PC-3 (cell line): ENCODE results near the gene UBR4. TPM values are rescaled to one million over a fixed set of nuclear protein-coding genes. Genes with fewer than 3 reads are reported as not detected.

Source experiments
- ATAC-seq: fragments of 200-7000 bp; cut with Tn5 transposase; 2 replicates; pipeline ENCODE4 v1.9.1; 2020; ENCODE audit warnings: mild to moderate bottlenecking, moderate library complexity
- BruUV-seq: library from RNA; stranded (reverse); fragments of 400-500 nt; replicated peaks from 2 replicates; lab custom pipeline; 2021; lab: Mats Ljungman, UMichigan
- CTCF ChIA-PET: fragments of 300-600 bp; sonication (Branson Sonifier 250); formaldehyde crosslinking; loops from one replicate; lab custom pipeline; 2022; ENCODE audit warnings: antibody characterized with exemption; lab: Charles Lee
- POLR2A ChIA-PET: fragments of 300-600 bp; sonication (Branson Sonifier 250); formaldehyde crosslinking; loops from one replicate; lab custom pipeline; 2022; ENCODE audit warnings: antibody characterized with exemption; ENCODE audit not compliant: unreplicated experiment; lab: Charles Lee
- DNase-seq: peaks from one replicate; pipeline ENCODE4 v3.0.0-alpha.2; 2015
- H2AFZ ChIP-seq: fragments of 300-600 bp; sonication (generic); 2 replicates; pipeline ENCODE4 v1.6.0; 2016; ENCODE audit warnings: antibody characterized with exemption, low read length
- H3F3A ChIP-seq: fragments of 300-600 bp; sonication (generic); one replicate; pipeline ENCODE4 v1.6.0; 2017; ENCODE audit warnings: antibody characterized with exemption, low read length, control low read depth, mild to moderate bottlenecking; ENCODE audit not compliant: unreplicated experiment
- H3K27ac ChIP-seq: fragments of 300-600 bp; sonication (generic); 2 replicates; pipeline ENCODE4 v1.5.1; 2016; ENCODE audit warnings: mild to moderate bottlenecking, low read length
- H3K27me3 ChIP-seq: fragments of 300-600 bp; sonication (generic); 2 replicates; pipeline ENCODE4 v1.6.1; 2016; ENCODE audit warnings: low read length, mixed read lengths
- H3K36me3 ChIP-seq: fragments of 300-600 bp; sonication (generic); 2 replicates; pipeline ENCODE4 v1.6.1; 2016; ENCODE audit warnings: low read depth, mixed run types, low read length, mixed read lengths
- H3K4me1 ChIP-seq: fragments of 300-600 bp; sonication (generic); 2 replicates; pipeline ENCODE4 v1.5.1; 2016; ENCODE audit warnings: low read length; ENCODE audit not compliant: insufficient read depth
- H3K4me2 ChIP-seq: fragments of 300-600 bp; sonication (generic); 2 replicates; pipeline ENCODE4 v1.6.0; 2016; ENCODE audit warnings: low read length
- H3K4me3 ChIP-seq: fragments of 300-600 bp; sonication (generic); 2 replicates; pipeline ENCODE4 v1.5.1; 2016; ENCODE audit warnings: mild to moderate bottlenecking, low read length, mixed read lengths
- H3K79me2 ChIP-seq: fragments of 300-600 bp; sonication (generic); 2 replicates; pipeline ENCODE4 v1.6.1; 2017; ENCODE audit warnings: low read length, mixed read lengths
- H3K9ac ChIP-seq: fragments of 300-600 bp; sonication (generic); 2 replicates; pipeline ENCODE4 v1.6.0; 2016; ENCODE audit warnings: mild to moderate bottlenecking, low read length
- H3K9me2 ChIP-seq: fragments of 300-600 bp; sonication (generic); replicated peaks from 2 replicates; pipeline ENCODE4 v1.6.1; 2016; ENCODE audit warnings: mixed run types, low read length, mixed read lengths
- H3K9me3 ChIP-seq: fragments of 300-600 bp; sonication (generic); 2 replicates; pipeline ENCODE4 v1.6.1; 2016; ENCODE audit warnings: low read length, mixed read lengths
- H4K20me1 ChIP-seq: fragments of 300-600 bp; sonication (generic); 2 replicates; pipeline ENCODE4 v1.6.1; 2016; ENCODE audit warnings: low read length, mixed read lengths
- CTCF ChIP-seq: fragments of 300-600 bp; sonication (generic); conservative IDR thresholded peaks from 2 replicates; pipeline ENCODE4 v1.5.1; 2017; ENCODE audit warnings: antibody characterized with exemption, low read depth, mild to moderate bottlenecking, low read length
- EZH2 ChIP-seq: fragments of 300-600 bp; sonication (generic); IDR thresholded peaks from one replicate; pipeline ENCODE4 v1.6.1; 2017; ENCODE audit warnings: antibody characterized with exemption, mild to moderate bottlenecking, low read length; ENCODE audit not compliant: unreplicated experiment
- EZH2phosphoT487 ChIP-seq: fragments of 300-600 bp; sonication (generic); IDR thresholded peaks from 2 replicates; pipeline ENCODE4 v1.6.1; 2018; ENCODE audit warnings: mild to moderate bottlenecking, antibody characterized with exemption, low read length, borderline replicate concordance
- intact Hi-C: fragments of 100-400 bp; cut with micrococcal nuclease; formaldehyde crosslinking; loops from 2 replicates; pipeline ENCODE4 v1.9.0; 2023
- total RNA-seq: library from RNA; depleted of rRNA; stranded (reverse); fragments of >200 nt; gene quantifications from 2 replicates; pipeline ENCODE4 v1.2.3, GENCODE V29; 2014

UBR4 gene
- total RNA-seq, 1 experiment from 2014 or later: 141 TPM

GRCh38 chr1:19034721-19035120, 175.3 kb downstream of the UBR4 start:
- Histone ChIP-seq H3K79me2 (peaks cover 4% of the 10 kb centered on the region; the same call in 1 of the 2 replicates), H4K20me1 (no peaks in the 10 kb centered on the region), H3K9ac (peak overlapping the region; percentile 27), H3K36me3 (no peaks in the 10 kb centered on the region), H3K4me3 (no peak overlapping the region), H3F3A (no peaks in the 10 kb centered on the region), H3K27ac (peak overlapping the region; percentile 72), H2AFZ (no peak overlapping the region), H3K9me2 (no peaks in the 10 kb centered on the region), H3K9me3 (no peaks in the 10 kb centered on the region), H3K27me3 (no peaks in the 10 kb centered on the region), H3K4me1 (peaks cover 29% of the 10 kb centered on the region), H3K4me2 (peak overlapping the region; percentile 57)
- no peak for DNase-seq
- BruUV-seq: no TSS peak
- no peak for ATAC-seq
- TF ChIP-seq CTCF (no peak), EZH2phosphoT487 (no peak), EZH2 (no peak)
- intact Hi-C loops: loop anchor here (1.0 kb wide), 1 partner anchor 23 kb away; no protein-coding TSS in a partner anchor
- CTCF ChIA-PET: no interaction called here
- POLR2A ChIA-PET: interaction anchor here (0.5 to 1.0 kb wide), 2 partner anchors 72 to 78 kb away, joined by 5 read pairs; partner anchors contain the start of gene IFFO2

DNA sequence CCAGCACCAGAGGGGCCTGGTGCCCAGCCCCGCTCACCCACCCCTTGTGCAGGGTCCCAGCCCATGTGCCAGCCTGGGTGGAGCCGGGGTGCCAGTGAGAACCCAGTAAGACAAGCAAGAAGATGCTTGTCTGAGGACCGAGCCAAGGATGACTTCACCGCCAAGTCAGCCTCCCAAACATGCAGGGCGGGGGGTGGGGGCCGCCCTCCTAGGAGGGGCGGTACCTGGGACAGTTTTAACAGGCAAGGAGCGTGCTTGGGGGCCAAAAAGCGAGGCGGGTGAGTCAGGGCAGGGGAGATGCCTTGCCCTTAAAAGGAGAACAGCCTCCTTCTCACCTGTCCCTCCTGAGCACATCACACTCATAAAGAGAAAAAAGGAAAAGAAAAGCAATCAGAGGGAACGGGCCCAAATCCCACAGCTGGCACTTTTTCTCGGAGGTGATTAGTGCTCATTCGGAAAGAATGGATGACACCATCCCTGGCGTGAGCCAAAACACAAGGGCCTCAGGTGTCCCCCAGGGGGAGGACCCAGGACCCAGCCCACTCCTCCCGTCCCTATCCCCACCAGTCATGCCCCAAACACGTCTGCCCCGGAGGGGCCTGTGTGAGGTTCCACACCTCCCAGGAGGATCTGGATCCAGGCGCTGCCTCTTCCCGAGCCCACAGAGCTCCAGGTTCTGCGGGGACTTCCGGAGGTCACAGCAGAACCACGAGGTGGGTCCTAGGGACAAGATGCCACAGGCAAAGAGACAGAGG, 176.0 kb downstream of the UBR4 start:
- Histone ChIP-seq H3K4me3 (no peak overlapping the region; the same call in 1 of the 2 replicates), H3K9me3 (no peaks in the 10 kb centered on the region), H3K4me1 (peaks cover 29% of the 10 kb centered on the region), H3K27me3 (no peaks in the 10 kb centered on the region), H3K9me2 (no peaks in the 10 kb centered on the region), H4K20me1 (no peaks in the 10 kb centered on the region), H3F3A (no peaks in the 10 kb centered on the region), H3K9ac (peak overlapping the region; percentile 27), H2AFZ (peak overlapping the region; percentile 44), H3K4me2 (peak overlapping the region; percentile 57), H3K27ac (peak overlapping the region; percentile 72), H3K36me3 (no peaks in the 10 kb centered on the region), H3K79me2 (peaks cover 4% of the 10 kb centered on the region; the same call in 1 of the 2 replicates)
- TF ChIP-seq EZH2 (no peak), EZH2phosphoT487 (0 out of 2 replicates have a peak, but pooled peaks have one; percentile 41), CTCF (no peak)
- ATAC-seq (peak; percentile 93), DNase-seq (peak; percentile 97)
- TSS peak; percentile 91 for BruUV-seq
- intact Hi-C loops: loop anchor here (1.0 kb wide), 1 partner anchor 23 kb away; no protein-coding TSS in a partner anchor
- CTCF ChIA-PET: interaction anchor here (1.1 kb wide), 1 partner anchor 22 kb away, joined by 3 read pairs; no protein-coding TSS in a partner anchor
- POLR2A ChIA-PET: interaction anchor here (0.5 to 1.0 kb wide), 2 partner anchors 72 to 77 kb away, joined by 5 read pairs; partner anchors contain the start of gene IFFO2

GRCh38 chr1:19033515-19033839, 176.6 kb downstream of the UBR4 start:
- no peak for ATAC-seq
- Histone ChIP-seq H3K27me3 (no peaks in the 10 kb centered on the region), H4K20me1 (no peaks in the 10 kb centered on the region), H3K9ac (no peak overlapping the region), H3K36me3 (no peaks in the 10 kb centered on the region), H3F3A (no peaks in the 10 kb centered on the region), H3K79me2 (peaks cover 4% of the 10 kb centered on the region; the same call in 1 of the 2 replicates), H3K27ac (peak overlapping the region; percentile 34), H3K4me1 (peaks cover 29% of the 10 kb centered on the region), H3K4me3 (no peak overlapping the region), H3K9me3 (no peaks in the 10 kb centered on the region), H3K9me2 (no peaks in the 10 kb centered on the region), H2AFZ (no peak overlapping the region), H3K4me2 (peak overlapping the region; percentile 57)
- POLR2A ChIA-PET: no interaction called here
- DNase-seq: peak; percentile 18
- intact Hi-C loops: no loop called here
- no TSS peak for BruUV-seq
- TF ChIP-seq EZH2phosphoT487 (no peak), EZH2 (no peak), CTCF (no peak)
- CTCF ChIA-PET: interaction anchor here (1.1 kb wide), 1 partner anchor 22 kb away, joined by 3 read pairs; no protein-coding TSS in a partner anchor
